Liver (tissue), 9 donors: ENCODE results near the gene GSK3A. TPM values are rescaled to one million over a fixed set of nuclear protein-coding genes. Genes with fewer than 3 reads are reported as not detected.

Experiments
- DNase-seq: peaks from one replicate; pipeline ENCODE4 v3.0.0-alpha.2; 2017; ENCODE audit warnings: low spot score
- H3K27ac ChIP-seq, 2 donors: one replicate each; pipeline ENCODE4 v1.7.0; 2013; ENCODE audit warnings: inconsistent platforms in 2 of 2, low read length in 2 of 2, control low read depth in 1 of 2, low read depth in 1 of 2, mild to moderate bottlenecking in 1 of 2
- H3K27me3 ChIP-seq, 4 donors: one replicate each; pipeline versions ENCODE4 v1.6.1 to v1.7.0; 2013; ENCODE audit warnings: low read length in 3 of 4, inconsistent platforms in 1 of 4, mild to moderate bottlenecking in 1 of 4, moderate library complexity in 1 of 4; ENCODE audit not compliant: control insufficient read depth in 4 of 4, insufficient read depth in 4 of 4
- H3K36me3 ChIP-seq, 4 donors: one replicate each; pipeline versions ENCODE4 v1.6.1 to v1.7.0; 2013; ENCODE audit warnings: low read length in 3 of 4, mild to moderate bottlenecking in 3 of 4, low read depth in 1 of 4, moderate library complexity in 1 of 4; ENCODE audit not compliant: control insufficient read depth in 4 of 4, insufficient read depth in 3 of 4
- H3K4me1 ChIP-seq, 4 donors: one replicate each; pipeline versions ENCODE4 v1.6.1 to v1.7.0; 2013; ENCODE audit warnings: low read length in 3 of 4, mild to moderate bottlenecking in 3 of 4, moderate library complexity in 1 of 4; ENCODE audit not compliant: control insufficient read depth in 4 of 4, insufficient read depth in 4 of 4
- H3K4me3 ChIP-seq, 3 donors: one replicate each; pipeline versions ENCODE4 v1.6.1 to v1.7.0; 2013; ENCODE audit warnings: low read length in 3 of 3, control low read depth in 1 of 3, low read depth in 1 of 3, mild to moderate bottlenecking in 1 of 3
- H3K9ac ChIP-seq, 2 donors: one replicate each; pipeline ENCODE4 v1.7.0; 2013; ENCODE audit warnings: low read length in 2 of 2, mild to moderate bottlenecking in 2 of 2, moderate library complexity in 2 of 2, control low read depth in 1 of 2, low read depth in 1 of 2
- H3K9me3 ChIP-seq, 4 donors: one replicate each; pipeline versions ENCODE4 v1.6.1 to v1.7.0; 2013; ENCODE audit warnings: low read length in 3 of 4; ENCODE audit not compliant: control insufficient read depth in 4 of 4
- EGR1 ChIP-seq, 2 donors: IDR thresholded peaks; 2 replicates each; pipeline ENCODE4 v1.6.1; 2016 to 2018; ENCODE audit warnings: antibody characterized with exemption in 2 of 2, low read depth in 2 of 2
- FOXA1 ChIP-seq: IDR thresholded peaks from 2 replicates; pipeline ENCODE4 v1.6.1; 2016; ENCODE audit warnings: antibody characterized with exemption
- FOXA2 ChIP-seq: IDR thresholded peaks from 2 replicates; pipeline ENCODE4 v1.6.1; 2016; ENCODE audit warnings: antibody characterized with exemption
- GABPA ChIP-seq, 2 donors: IDR thresholded peaks in 1 of 2; conservative IDR thresholded peaks in 1 of 2; 2 replicates each; pipeline ENCODE4 v1.6.1; 2016; ENCODE audit warnings: antibody characterized with exemption in 2 of 2, mild to moderate bottlenecking in 1 of 2, moderate library complexity in 1 of 2
- HNF4A ChIP-seq, 2 donors: conservative IDR thresholded peaks; 2 replicates each; pipeline ENCODE4 v1.6.1; 2016; ENCODE audit warnings: antibody characterized with exemption in 2 of 2, mild to moderate bottlenecking in 2 of 2
- HNF4G ChIP-seq: IDR thresholded peaks from 2 replicates; pipeline ENCODE4 v1.6.1; 2016; ENCODE audit warnings: antibody characterized with exemption
- JUND ChIP-seq, 2 donors: IDR thresholded peaks; 2 replicates each; pipeline ENCODE4 v1.6.1; 2016; ENCODE audit warnings: antibody characterized with exemption in 2 of 2
- NR2F2 ChIP-seq: IDR thresholded peaks from 2 replicates; pipeline ENCODE4 v1.6.1; 2016; ENCODE audit warnings: antibody characterized with exemption
- RAD21 ChIP-seq, 2 donors: IDR thresholded peaks; 2 replicates each; pipeline ENCODE4 v1.6.1; 2016; ENCODE audit warnings: antibody characterized with exemption in 2 of 2, mild to moderate bottlenecking in 2 of 2
- RXRA ChIP-seq, 2 donors: IDR thresholded peaks; 2 replicates each; pipeline ENCODE4 v1.6.1; 2017 to 2018; ENCODE audit warnings: antibody characterized with exemption in 2 of 2, mild to moderate bottlenecking in 1 of 2
- TAF1 ChIP-seq: conservative IDR thresholded peaks from 2 replicates; pipeline ENCODE4 v1.6.1; 2016; ENCODE audit warnings: antibody characterized with exemption, mild to moderate bottlenecking
- YY1 ChIP-seq: IDR thresholded peaks from 2 replicates; pipeline ENCODE4 v1.6.1; 2016; ENCODE audit warnings: antibody characterized with exemption, mild to moderate bottlenecking
- WGBS: extraction: QIAGEN DNeasy Blood & Tissue Kit; methylation state at CpG from one replicate; pipeline ENCODE4 v1.1.7; 2013; 5-methylcytosine and 5-hydroxymethylcytosine counted together
- polyA plus RNA-seq, 2 donors: library from polyadenylated mRNA; stranded (reverse) in 1 of 2; unstranded in 1 of 2; fragments of 200-250 nt in 1 of 2; fragments of >200 nt in 1 of 2; fragmentation: Nextera tagmentation in 1 of 2; extraction: Ambion mirVana in 1 of 2; gene quantifications; one replicate each; pipeline versions ENCODE4 v1.2.1 to v1.2.3, GENCODE V29; 2013 to 2015
- total RNA-seq, 2 donors: library from RNA; depleted of rRNA; stranded (reverse); fragments of >200 nt; gene quantifications; one replicate each; pipeline ENCODE4 v1.2.3, GENCODE V29; 2014
- TF ChIP-seq, protein P1 (sequence below): IDR thresholded peaks from 2 replicates; pipeline ENCODE4 v1.6.1; 2016; ENCODE audit warnings: antibody characterized with exemption, mild to moderate bottlenecking
- TF ChIP-seq, protein P2 (sequence below): IDR thresholded peaks from 2 replicates; pipeline ENCODE4 v1.6.1; 2016; ENCODE audit warnings: antibody characterized with exemption
- TF ChIP-seq, protein P3 (sequence below): IDR thresholded peaks from 2 replicates; pipeline ENCODE4 v1.6.1; 2016; ENCODE audit warnings: antibody characterized with exemption
- TF ChIP-seq, protein P4 (sequence below): fragments of 150-350 bp; IDR thresholded peaks from 2 replicates; pipeline ENCODE4 v1.5.1; 2017; ENCODE audit warnings: improper control_type of control experiment, low read depth, low read length; ENCODE audit not compliant: missing input control
- TF ChIP-seq, protein P5 (sequence below): IDR thresholded peaks from 2 replicates; pipeline ENCODE4 v1.6.1; 2016; ENCODE audit warnings: antibody characterized with exemption
- donor health status: healthy.
- donor health status: healthy.
- donor health status: healthy.
- donor health status: healthy.
- donor health status: healthy.

Gene GSK3A
- total and polyA plus RNA-seq, 4 donors: 5.9 to 23.1 (median 13.0) TPM

DNA sequence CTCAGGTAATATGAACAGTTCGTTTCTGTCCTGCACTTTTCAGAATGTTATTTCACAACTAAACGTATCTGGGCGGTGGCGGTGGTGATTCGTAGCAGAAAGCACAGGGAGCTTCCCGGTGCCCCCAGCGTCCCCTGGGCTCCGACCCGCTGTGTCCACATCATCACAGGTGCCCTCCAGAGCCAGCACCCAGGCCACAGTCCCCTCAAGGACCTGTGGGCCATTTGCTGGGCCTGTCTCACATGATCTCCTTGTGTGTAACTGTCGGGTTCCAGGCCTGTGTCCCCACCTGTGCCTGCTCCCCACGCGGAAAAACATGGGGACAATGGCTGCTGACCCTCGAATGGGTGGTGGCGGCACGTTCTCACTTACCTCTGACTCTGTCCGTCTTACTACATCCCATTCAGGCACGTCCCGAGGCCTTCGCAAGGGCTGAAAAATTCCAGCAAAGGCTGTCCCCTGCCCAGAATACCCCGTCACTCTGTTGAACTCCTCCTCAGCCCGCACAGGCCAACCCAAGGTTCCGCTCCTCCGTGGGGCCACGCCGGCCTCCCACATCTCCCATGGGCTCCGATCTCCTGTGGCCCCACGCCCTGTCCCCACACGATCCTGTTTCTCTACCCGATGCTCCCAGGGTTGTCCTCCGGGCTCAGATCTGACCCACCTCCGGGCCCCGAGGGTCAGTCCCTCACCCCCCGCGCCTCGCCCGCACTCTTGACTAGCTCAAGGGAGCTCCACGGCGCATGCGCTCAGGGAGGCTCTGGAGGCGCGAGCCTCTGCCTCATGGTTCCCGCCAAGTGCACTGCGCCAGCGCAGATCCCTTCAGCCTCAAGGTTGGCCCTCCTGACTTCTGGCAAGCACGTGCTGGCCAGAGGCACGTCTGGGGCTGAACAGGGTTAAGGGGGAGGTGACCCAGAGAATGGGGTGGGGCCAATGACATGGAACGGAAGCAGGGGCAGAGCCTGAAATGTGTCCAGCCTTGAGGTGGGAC, 46.1 kb downstream of the GSK3A start:
- no peak for TF ChIP-seq NR2F2
- no peak for TF ChIP-seq RAD21 (IDR thresholded peaks at IDR 0.05)
- no peak for TF ChIP-seq EGR1 (IDR thresholded peaks at IDR 0.05; ENCODE audit: low read depth in 2 of 2)
- peaks cover 0 to 5% (median 3%) of the 10 kb centered on the region in 4 donors for H3K9me3 ChIP-seq
- H3K4me1 ChIP-seq: peaks cover 0 to 10% (median 0%) of the 10 kb centered on the region in 4 donors
- H3K4me3 ChIP-seq: no peak overlapping the region
- WGBS: 91% methylated on average over 47 of the region's 47 CpGs
- no peak for DNase-seq
- H3K36me3 ChIP-seq: peaks cover 5 to 23% (median 17%) of the 10 kb centered on the region in 4 donors
- no peak overlapping the region for H3K9ac ChIP-seq
- H3K27me3 ChIP-seq: no peaks in the 10 kb centered on the region
- no peak overlapping the region for H3K27ac ChIP-seq

DNA sequence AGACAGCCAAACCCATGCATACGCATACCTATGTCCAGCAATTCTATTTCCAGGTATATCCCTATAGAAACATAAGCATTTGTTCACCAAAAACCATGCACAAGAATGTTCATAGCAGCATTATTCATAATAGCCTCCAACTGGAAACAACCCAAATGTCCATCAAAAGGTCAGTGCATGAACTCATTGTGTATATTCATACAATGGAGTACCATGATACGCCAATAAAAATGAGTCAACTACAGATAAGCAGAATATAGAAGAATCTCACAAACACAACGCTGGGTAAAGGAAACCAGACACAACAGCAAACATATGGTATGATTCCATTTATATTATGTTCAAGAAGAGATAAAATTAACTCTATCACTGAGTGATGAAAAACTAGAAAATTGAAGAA, 48.7 kb downstream of the GSK3A start:
- 77% methylated on average over 3 of the region's 3 CpGs for WGBS
- TF ChIP-seq, protein P1, sequence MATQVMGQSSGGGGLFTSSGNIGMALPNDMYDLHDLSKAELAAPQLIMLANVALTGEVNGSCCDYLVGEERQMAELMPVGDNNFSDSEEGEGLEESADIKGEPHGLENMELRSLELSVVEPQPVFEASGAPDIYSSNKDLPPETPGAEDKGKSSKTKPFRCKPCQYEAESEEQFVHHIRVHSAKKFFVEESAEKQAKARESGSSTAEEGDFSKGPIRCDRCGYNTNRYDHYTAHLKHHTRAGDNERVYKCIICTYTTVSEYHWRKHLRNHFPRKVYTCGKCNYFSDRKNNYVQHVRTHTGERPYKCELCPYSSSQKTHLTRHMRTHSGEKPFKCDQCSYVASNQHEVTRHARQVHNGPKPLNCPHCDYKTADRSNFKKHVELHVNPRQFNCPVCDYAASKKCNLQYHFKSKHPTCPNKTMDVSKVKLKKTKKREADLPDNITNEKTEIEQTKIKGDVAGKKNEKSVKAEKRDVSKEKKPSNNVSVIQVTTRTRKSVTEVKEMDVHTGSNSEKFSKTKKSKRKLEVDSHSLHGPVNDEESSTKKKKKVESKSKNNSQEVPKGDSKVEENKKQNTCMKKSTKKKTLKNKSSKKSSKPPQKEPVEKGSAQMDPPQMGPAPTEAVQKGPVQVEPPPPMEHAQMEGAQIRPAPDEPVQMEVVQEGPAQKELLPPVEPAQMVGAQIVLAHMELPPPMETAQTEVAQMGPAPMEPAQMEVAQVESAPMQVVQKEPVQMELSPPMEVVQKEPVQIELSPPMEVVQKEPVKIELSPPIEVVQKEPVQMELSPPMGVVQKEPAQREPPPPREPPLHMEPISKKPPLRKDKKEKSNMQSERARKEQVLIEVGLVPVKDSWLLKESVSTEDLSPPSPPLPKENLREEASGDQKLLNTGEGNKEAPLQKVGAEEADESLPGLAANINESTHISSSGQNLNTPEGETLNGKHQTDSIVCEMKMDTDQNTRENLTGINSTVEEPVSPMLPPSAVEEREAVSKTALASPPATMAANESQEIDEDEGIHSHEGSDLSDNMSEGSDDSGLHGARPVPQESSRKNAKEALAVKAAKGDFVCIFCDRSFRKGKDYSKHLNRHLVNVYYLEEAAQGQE: no peak
- TF ChIP-seq EGR1 (IDR thresholded peaks at IDR 0.05; ENCODE audit: low read depth in 2 of 2) (no peak), FOXA1 (no peak), YY1 (no peak), NR2F2 (no peak), HNF4A (conservative IDR thresholded peaks at IDR 0.05) (no peak), RXRA (IDR thresholded peaks at IDR 0.05) (no peak)
- TF ChIP-seq, protein P2, sequence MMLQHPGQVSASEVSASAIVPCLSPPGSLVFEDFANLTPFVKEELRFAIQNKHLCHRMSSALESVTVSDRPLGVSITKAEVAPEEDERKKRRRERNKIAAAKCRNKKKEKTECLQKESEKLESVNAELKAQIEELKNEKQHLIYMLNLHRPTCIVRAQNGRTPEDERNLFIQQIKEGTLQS: no peak
- TF ChIP-seq, protein P3, sequence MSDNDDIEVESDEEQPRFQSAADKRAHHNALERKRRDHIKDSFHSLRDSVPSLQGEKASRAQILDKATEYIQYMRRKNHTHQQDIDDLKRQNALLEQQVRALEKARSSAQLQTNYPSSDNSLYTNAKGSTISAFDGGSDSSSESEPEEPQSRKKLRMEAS: no peak
- Histone ChIP-seq H3K4me3 (no peak overlapping the region), H3K27me3 (no peaks in the 10 kb centered on the region), H3K27ac (no peak overlapping the region), H3K36me3 (peaks cover 0 to 5% (median 3%) of the 10 kb centered on the region in 4 donors), H3K9me3 (peaks cover 0 to 5% (median 3%) of the 10 kb centered on the region in 4 donors), H3K9ac (no peak overlapping the region), H3K4me1 (no peaks in the 10 kb centered on the region)
- DNase-seq: no peak

DNA sequence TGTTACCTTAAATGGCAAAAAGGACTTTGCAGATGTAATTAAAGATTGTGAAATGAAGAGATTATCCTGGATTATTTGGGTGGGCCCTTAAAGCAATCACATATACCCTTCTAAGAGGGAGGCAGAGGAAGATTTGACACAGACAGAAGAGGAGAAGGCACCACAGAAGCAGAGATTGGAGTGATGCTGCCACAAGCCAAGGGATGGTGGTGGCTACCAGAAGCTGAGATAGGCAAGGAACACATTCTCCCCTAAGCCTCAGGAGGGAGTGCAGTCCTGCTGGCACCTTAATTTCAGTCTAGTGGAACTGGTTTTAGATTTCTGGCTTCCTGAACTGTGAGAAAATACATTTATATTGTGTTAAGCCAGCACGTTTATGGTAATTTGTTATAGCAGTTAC, 49.1 kb downstream of the GSK3A start:
- Histone ChIP-seq H3K4me1 (no peaks in the 10 kb centered on the region), H3K4me3 (no peak overlapping the region), H3K9ac (no peak overlapping the region), H3K36me3 (peaks cover 0 to 3% (median 0%) of the 10 kb centered on the region in 4 donors), H3K27ac (no peak overlapping the region), H3K9me3 (peaks cover 0 to 5% (median 3%) of the 10 kb centered on the region in 4 donors), H3K27me3 (no peaks in the 10 kb centered on the region)
- WGBS: 71% methylated on average over 1 of the region's 1 CpG
- no peak for DNase-seq
- TF ChIP-seq GABPA (IDR thresholded peaks at IDR 0.05 in 1 of 2, conservative IDR thresholded peaks at IDR 0.05 in 1 of 2) (no peak), FOXA1 (no peak), RXRA (IDR thresholded peaks at IDR 0.05) (no peak), HNF4G (no peak), YY1 (no peak), FOXA2 (no peak), TAF1 (no peak), JUND (IDR thresholded peaks at IDR 0.05) (no peak), EGR1 (IDR thresholded peaks at IDR 0.05; ENCODE audit: low read depth in 2 of 2) (no peak), RAD21 (IDR thresholded peaks at IDR 0.05) (no peak), NR2F2 (no peak), HNF4A (conservative IDR thresholded peaks at IDR 0.05) (no peak)
- TF ChIP-seq, protein P4, sequence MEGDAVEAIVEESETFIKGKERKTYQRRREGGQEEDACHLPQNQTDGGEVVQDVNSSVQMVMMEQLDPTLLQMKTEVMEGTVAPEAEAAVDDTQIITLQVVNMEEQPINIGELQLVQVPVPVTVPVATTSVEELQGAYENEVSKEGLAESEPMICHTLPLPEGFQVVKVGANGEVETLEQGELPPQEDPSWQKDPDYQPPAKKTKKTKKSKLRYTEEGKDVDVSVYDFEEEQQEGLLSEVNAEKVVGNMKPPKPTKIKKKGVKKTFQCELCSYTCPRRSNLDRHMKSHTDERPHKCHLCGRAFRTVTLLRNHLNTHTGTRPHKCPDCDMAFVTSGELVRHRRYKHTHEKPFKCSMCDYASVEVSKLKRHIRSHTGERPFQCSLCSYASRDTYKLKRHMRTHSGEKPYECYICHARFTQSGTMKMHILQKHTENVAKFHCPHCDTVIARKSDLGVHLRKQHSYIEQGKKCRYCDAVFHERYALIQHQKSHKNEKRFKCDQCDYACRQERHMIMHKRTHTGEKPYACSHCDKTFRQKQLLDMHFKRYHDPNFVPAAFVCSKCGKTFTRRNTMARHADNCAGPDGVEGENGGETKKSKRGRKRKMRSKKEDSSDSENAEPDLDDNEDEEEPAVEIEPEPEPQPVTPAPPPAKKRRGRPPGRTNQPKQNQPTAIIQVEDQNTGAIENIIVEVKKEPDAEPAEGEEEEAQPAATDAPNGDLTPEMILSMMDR: no peak
- TF ChIP-seq, protein P2: no peak
- TF ChIP-seq, protein P3: no peak
- TF ChIP-seq, protein P5, sequence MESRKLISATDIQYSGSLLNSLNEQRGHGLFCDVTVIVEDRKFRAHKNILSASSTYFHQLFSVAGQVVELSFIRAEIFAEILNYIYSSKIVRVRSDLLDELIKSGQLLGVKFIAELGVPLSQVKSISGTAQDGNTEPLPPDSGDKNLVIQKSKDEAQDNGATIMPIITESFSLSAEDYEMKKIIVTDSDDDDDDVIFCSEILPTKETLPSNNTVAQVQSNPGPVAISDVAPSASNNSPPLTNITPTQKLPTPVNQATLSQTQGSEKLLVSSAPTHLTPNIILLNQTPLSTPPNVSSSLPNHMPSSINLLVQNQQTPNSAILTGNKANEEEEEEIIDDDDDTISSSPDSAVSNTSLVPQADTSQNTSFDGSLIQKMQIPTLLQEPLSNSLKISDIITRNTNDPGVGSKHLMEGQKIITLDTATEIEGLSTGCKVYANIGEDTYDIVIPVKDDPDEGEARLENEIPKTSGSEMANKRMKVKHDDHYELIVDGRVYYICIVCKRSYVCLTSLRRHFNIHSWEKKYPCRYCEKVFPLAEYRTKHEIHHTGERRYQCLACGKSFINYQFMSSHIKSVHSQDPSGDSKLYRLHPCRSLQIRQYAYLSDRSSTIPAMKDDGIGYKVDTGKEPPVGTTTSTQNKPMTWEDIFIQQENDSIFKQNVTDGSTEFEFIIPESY: no peak
